ENCODE measurements around the gene CTIF.

DNA sequence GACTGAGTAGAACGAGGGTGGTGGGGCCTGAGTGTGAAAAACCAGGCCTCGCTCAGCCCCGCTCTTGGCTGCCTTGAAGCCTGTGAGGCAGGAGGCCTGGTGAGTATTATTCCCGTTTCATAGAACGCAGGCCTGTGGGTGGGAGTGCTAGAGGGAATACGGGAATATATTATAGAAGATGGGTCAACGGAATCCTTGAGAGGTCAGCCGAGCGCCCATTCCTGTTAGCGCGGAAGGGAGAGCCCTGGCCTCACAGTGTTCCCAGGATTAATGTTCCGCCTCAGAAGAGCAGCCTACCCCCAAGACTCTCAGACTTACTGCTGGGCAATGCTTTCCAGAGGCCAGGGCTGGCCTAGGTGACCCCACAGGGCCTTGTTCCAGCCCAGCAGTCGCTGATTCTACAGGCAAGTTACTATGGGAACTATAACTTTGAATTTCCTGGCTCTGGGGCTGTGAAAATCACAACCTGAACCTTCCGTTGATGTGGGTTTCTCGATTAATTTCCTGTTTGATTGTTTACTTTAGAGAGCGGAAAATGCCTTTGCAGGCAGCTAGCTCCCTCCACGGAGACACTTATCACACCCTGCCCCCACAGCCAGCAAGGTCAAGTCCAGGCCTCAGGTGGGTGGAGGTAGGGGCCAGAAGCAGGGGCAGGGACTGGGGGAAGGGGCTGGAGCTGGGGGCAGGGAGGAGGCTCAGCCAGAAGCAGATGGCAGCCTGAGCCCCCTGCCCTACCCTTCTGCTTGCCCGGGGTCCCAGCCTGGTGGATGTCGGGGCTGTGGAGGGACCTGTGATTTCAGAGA lies 303.6 kb downstream of the CTIF start:
- no peak for TF ChIP-seq TAF1 (IDR thresholded peaks at IDR 0.05; ENCODE audit: borderline replicate concordance, low read depth, low read length)
- TF ChIP-seq POLR2AphosphoS5 (IDR thresholded peaks at IDR 0.05; ENCODE audit: low read depth, low read length): no peak
- TF ChIP-seq POLR2A (IDR thresholded peaks at IDR 0.05; ENCODE audit: low read depth, low read length): no peak
